Transverse colon (tissue), 4 donors: ENCODE data around the gene FAM50B. TPM values are rescaled to one million over a fixed set of nuclear protein-coding genes. Genes with fewer than 3 reads are reported as not detected.
A peak's percentile ranks its signal among the peaks of the same experiment; 100 is the strongest.

Source experiments
- DNase-seq: peaks from one replicate; pipeline ENCODE4 v3.0.0-alpha.2; 2019
- H3K27ac ChIP-seq, 4 donors: fragments of 200-600 bp; sonication (generic); 2 replicates each; pipeline ENCODE4 v1.5.1; 2016 to 2018; ENCODE audit warnings: inconsistent platforms in 4 of 4
- H3K27me3 ChIP-seq: fragments of 200-600 bp; sonication (generic); 2 replicates; pipeline ENCODE4 v1.5.1; 2017; ENCODE audit warnings: inconsistent platforms
- H3K36me3 ChIP-seq, 4 donors: fragments of 200-600 bp; sonication (generic); 2 replicates each; pipeline ENCODE4 v1.5.1; 2017 to 2019; ENCODE audit warnings: inconsistent platforms in 4 of 4
- H3K4me1 ChIP-seq, 4 donors: fragments of 200-600 bp; sonication (generic); 2 replicates each; pipeline ENCODE4 v1.5.1; 2017 to 2020; ENCODE audit warnings: inconsistent platforms in 4 of 4
- H3K4me3 ChIP-seq, 4 donors: fragments of 200-600 bp; sonication (generic); 1 replicate in 1 of 4; 2 replicates in 3 of 4; pipeline versions ENCODE4 v1.5.1 to v1.6.1; 2017 to 2019; ENCODE audit warnings: inconsistent platforms in 4 of 4
- H3K9me3 ChIP-seq, 2 donors: fragments of 200-600 bp; sonication (generic); 2 replicates each; pipeline ENCODE4 v1.5.1; 2017 to 2019; ENCODE audit warnings: inconsistent platforms in 2 of 2
- CTCF ChIP-seq, 5 experiments: fragments of 200-600 bp in 3 of 5; fragments of 450-650 bp in 2 of 5; sonication (generic) in 3 of 5; IDR thresholded peaks; 1 replicate in 2 of 5; 2 replicates in 3 of 5; pipeline ENCODE4 v1.5.1; 2016 to 2017; ENCODE audit warnings: antibody characterized with exemption in 5 of 5, inconsistent platforms in 3 of 5, mild to moderate bottlenecking in 2 of 5, moderate library complexity in 1 of 5
- EP300 ChIP-seq: sonication (generic); formaldehyde crosslinking; IDR thresholded peaks from one replicate; pipeline ENCODE4 v1.6.1; 2017; ENCODE audit warnings: antibody characterized with exemption, low read depth
- POLR2A ChIP-seq: fragments of 450-650 bp; IDR thresholded peaks from one replicate; pipeline ENCODE4 v1.6.1; 2016; ENCODE audit warnings: antibody characterized with exemption, mild to moderate bottlenecking, moderate library complexity
- POLR2AphosphoS5 ChIP-seq, 3 donors: sonication (generic); formaldehyde crosslinking; IDR thresholded peaks; one replicate each; pipeline ENCODE4 v1.6.1; 2016; ENCODE audit warnings: antibody characterized with exemption in 3 of 3
- WGBS, 2 donors: methylation state at CpG; one replicate each; pipeline ENCODE4 v1.1.5; 2018; ENCODE audit warnings: low coverage in 1 of 2; 5-methylcytosine and 5-hydroxymethylcytosine counted together
- in situ Hi-C, 4 donors: fragments of 200-750 bp; cut with MboI; loops; one replicate each; pipeline versions ENCODE4 v1.15.0 to v1.15.1; 2017; ENCODE audit warnings: low sequenced_read_pairs in 3 of 4, low pct_ligation_motif_present in 1 of 4, low pct_unique_long_range_greater_than_20kb in 1 of 4
- intact Hi-C: fragments of 100-400 bp; cut with DNase I; formaldehyde crosslinking; loops from one replicate; pipeline ENCODE4 v1.15.1; 2023; ENCODE audit warnings: low total_unique reads
- total RNA-seq, 4 donors: library from RNA; depleted of rRNA; stranded (reverse); fragments of >200 nt; gene quantifications; one replicate each; pipeline ENCODE4 v1.1.0, GENCODE V29; 2016

FAM50B gene
- total RNA-seq, 4 donors from 2014 or later: 3.4 to 6.4 (median 5.2) TPM; not detected in 1

- Histone ChIP-seq H3K9me3 (no peaks in the 10 kb centered on the region), H3K27ac (no peak overlapping the region), H3K36me3 (no peaks in the 10 kb centered on the region), H3K4me1 (peaks cover 2 to 10% (median 8%) of the 10 kb centered on the region in 4 donors), H3K27me3 (no peaks in the 10 kb centered on the region), H3K4me3 (no peak overlapping the region)
- in situ Hi-C loops: no loop called here
- DNase-seq: no peak
- no peak for TF ChIP-seq CTCF (IDR thresholded peaks at IDR 0.05)
- TF ChIP-seq POLR2A: no peak
- no peak for TF ChIP-seq EP300
- TF ChIP-seq POLR2AphosphoS5 (IDR thresholded peaks at IDR 0.05): no peak
- WGBS, 2 donors: 92% methylated on average over 4 of the region's 4 CpGs; no CpG with 5 or more reads in 1 of the 2 donors
- intact Hi-C loops: no loop called here
Observed at GRCh38 chr6:3830806-3831205, 18.4 kb upstream of the FAM50B start.

- H3K36me3 ChIP-seq: no peaks in the 10 kb centered on the region
- no peak for TF ChIP-seq EP300
- TF ChIP-seq CTCF (IDR thresholded peaks at IDR 0.05): no peak
- TF ChIP-seq POLR2AphosphoS5 (IDR thresholded peaks at IDR 0.05): no peak
- TF ChIP-seq POLR2A: no peak
Observed at GRCh38 chr6:3831761-3832530, 17.2 kb upstream of the FAM50B start.

DNA sequence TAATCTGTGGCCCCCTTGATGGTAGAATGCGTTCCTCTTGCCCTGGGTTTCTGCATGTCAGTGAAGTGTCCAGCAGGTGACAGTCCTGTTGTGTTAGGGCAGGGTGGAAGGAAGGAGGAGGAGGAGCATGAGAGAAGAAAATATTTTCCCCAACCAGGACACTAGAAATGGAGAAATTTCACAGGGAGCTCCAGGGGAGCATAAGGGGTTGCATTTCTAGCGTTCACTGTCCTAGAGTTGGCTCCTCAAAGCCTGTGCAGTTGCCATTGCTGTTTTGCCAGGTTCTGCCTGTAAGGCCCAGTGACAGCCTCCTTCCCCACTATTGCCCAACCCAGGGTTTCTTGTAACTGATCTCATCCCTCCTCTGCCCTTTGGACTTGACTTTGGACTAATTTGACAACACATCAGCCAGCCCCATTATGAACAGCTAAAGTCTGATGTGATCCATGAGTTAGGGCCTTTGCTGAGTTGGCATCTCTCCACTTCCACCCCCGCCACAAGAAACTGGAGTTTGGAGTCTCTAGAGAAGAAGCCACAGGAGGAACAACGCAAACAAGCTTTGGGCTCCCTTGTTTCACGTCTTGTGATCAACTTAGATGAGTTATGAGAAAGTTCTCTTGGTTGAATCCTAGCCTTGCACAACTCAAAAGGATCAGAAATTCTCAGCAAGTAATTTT, 14.0 kb upstream of the FAM50B start:
- Histone ChIP-seq H3K27ac (peak overlapping the region in 1 of 4 donors; percentile 7), H3K9me3 (no peaks in the 10 kb centered on the region), H3K4me3 (no peak overlapping the region), H3K36me3 (no peaks in the 10 kb centered on the region), H3K4me1 (no peaks in the 10 kb centered on the region), H3K27me3 (no peaks in the 10 kb centered on the region)
- in situ Hi-C loops (no loop called here), intact Hi-C loops (no loop called here)
- DNase-seq: peak; percentile 17
- TF ChIP-seq POLR2A (no peak), POLR2AphosphoS5 (IDR thresholded peaks at IDR 0.05) (peak in 1 of 3 donors; percentile 24)
- WGBS, 2 donors: 73 to 82% methylated on average over 5 of the region's 5 CpGs

More at GRCh38 chr6:3831761-3832530, 17.2 kb upstream of the FAM50B start:
- Histone ChIP-seq H3K9me3 (no peaks in the 10 kb centered on the region), H3K4me1 (peaks cover 0 to under 1% (median 0%) of the 10 kb centered on the region in 4 donors), H3K27me3 (no peaks in the 10 kb centered on the region), H3K27ac (no peak overlapping the region), H3K4me3 (no peak overlapping the region)
- WGBS, 2 donors: 76 to 90% methylated on average over 2 to 6 of the region's 6 CpGs
- no peak for DNase-seq
- in situ Hi-C loops (no loop called here), intact Hi-C loops (no loop called here)

GRCh38 chr6:3835785-3836184, 13.4 kb upstream of the FAM50B start:
- Histone ChIP-seq H3K4me1 (no peaks in the 10 kb centered on the region), H3K4me3 (no peak overlapping the region), H3K36me3 (no peaks in the 10 kb centered on the region), H3K27ac (peak overlapping the region in 1 of 4 donors; percentile 7), H3K27me3 (no peaks in the 10 kb centered on the region), H3K9me3 (no peaks in the 10 kb centered on the region)
- in situ Hi-C loops: no loop called here
- TF ChIP-seq POLR2A (no peak), CTCF (IDR thresholded peaks at IDR 0.05) (no peak), EP300 (no peak), POLR2AphosphoS5 (IDR thresholded peaks at IDR 0.05) (no peak)
- no peak for DNase-seq
- WGBS, 2 donors: 87 to 94% methylated on average over 5 of the region's 5 CpGs
- intact Hi-C loops: no loop called here
